Retinal pigment epithelial cell (primary cell): ENCODE measurements around the gene LEMD2.

Experiments used
- DNase-seq: peaks from one replicate; pipeline ENCODE4 v3.0.0-alpha.2; 2010; ENCODE audit warnings: low read depth
- H3K4me3 ChIP-seq: 2 replicates; pipeline ENCODE4 v1.5.1; 2011; ENCODE audit warnings: mild to moderate bottlenecking, low read length, control low read depth, moderate library complexity
- CTCF ChIP-seq: conservative IDR thresholded peaks from 2 replicates; pipeline ENCODE4 v1.5.1; 2011; ENCODE audit warnings: low read depth, low read length, control low read depth, inconsistent platforms

Gene LEMD2

GRCh38 chr6:33768644-33769120 lies 20.2 kb downstream of the LEMD2 start:
- DNase-seq: no peak
- peak; percentile 92 for TF ChIP-seq CTCF
- H3K4me3 ChIP-seq: no peak overlapping the region

DNA sequence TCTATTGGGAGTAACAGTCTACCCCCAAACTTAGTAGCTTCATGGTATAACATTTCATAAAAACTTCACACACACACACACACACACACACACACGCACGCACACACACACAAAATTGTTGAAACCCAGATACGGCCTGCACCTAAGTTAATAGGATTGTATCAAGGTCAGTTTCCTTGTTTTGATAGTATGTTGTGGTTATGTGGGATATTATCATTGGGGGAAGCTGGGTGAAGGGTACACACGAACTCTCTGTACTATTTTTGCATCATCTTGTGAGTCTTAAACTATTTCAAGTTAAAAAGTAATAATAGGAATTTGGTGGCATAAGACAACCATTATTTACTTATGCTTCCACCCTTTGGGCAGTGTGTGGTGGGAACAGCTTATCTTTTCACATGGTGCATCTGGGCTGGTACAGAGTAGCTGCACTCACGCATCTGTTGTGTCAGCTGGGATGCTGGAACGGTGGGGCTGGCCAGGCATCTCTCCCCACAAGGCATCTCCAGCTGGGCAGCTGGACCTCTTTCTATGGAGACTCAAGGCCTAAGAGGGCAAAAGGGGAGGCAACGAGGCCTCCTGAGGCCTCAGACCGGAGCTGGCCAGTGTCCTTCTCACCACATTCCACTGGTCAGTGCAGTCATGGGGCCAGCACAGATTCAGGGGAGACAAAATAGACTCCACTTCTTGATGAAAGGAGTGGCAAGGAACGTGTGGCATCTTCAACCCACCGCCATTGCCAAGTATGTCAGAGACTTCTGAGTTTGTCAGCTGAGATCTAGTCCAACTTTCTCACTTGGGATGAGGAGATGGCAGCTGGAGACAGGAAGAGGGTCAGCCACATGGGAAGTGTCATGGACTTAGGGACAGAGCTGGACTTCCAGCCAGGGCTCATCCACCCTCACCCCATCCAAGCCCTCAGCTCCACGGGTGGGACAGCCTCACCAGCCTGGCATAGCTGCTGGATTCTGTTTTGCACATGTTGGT lies 21.7 kb downstream of the LEMD2 start:
- TF ChIP-seq CTCF: no peak
- DNase-seq: no peak
- H3K4me3 ChIP-seq: no peak overlapping the region

GRCh38 chr6:33765368-33765767 lies 23.6 kb downstream of the LEMD2 start:
- no peak for DNase-seq
- no peak for TF ChIP-seq CTCF
- no peak overlapping the region for H3K4me3 ChIP-seq

- no peak for DNase-seq
- no peak overlapping the region for H3K4me3 ChIP-seq
- TF ChIP-seq CTCF: no peak
Observed at GRCh38 chr6:33764036-33764435, 24.9 kb downstream of the LEMD2 start.

DNA sequence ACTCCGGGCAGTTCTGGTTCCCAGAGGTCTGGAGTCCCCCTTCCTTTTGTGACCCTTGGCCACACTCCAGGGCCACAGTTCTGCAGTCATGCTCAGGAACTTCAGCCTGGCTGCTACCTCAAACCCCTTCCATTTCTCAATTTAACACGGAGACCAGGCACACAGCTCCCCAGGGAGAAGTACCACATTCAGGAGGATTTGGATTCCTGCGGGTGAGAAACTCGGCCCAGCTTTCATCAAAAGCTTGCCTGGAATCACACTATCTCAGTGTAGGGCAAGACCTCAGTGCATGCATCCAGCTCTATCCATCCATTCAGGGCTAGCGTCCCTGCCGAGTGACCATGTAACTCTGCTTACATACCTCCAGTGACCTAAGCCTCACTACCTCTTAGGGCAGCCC lies 25.4 kb downstream of the LEMD2 start:
- TF ChIP-seq CTCF: no peak
- DNase-seq: no peak
- H3K4me3 ChIP-seq: no peak overlapping the region

DNA sequence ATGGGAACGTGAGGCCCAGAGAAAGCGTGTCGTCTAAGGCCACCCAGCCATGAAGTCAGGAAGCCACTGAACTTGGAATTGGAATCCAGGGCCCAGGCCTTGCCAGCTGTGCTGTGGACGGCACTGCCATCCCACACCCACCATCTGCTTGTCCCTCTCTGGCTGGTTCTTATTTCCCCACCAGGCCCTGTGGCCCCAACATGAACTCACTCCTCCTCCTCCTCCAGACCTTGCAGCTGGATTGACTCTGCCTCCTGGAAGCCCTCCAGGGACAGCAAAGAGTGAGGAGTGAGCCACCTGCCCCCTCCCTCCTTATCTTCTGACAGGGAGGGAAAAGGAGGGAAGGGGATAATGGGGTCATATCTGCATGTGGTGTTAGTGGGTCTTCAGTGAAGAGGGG lies 26.2 kb downstream of the LEMD2 start:
- H3K4me3 ChIP-seq: no peak overlapping the region
- no peak for TF ChIP-seq CTCF
- no peak for DNase-seq
